HCT116 (cell line): ENCODE measurements around the gene THTPA.

ENCODE experiments used
- ELF1 ChIP-seq: IDR thresholded peaks from 2 replicates; pipeline ENCODE4 v1.6.1; 2012; ENCODE audit warnings: low read depth, borderline replicate concordance
- JUND ChIP-seq: IDR thresholded peaks from 2 replicates; pipeline ENCODE4 v1.6.1; 2012
- POLR2A ChIP-seq: IDR thresholded peaks from 2 replicates; pipeline ENCODE4 v1.7.0; 2011; ENCODE audit warnings: borderline replicate concordance; ENCODE audit not compliant: insufficient read depth, insufficient read length; ENCODE audit errors: extremely low read depth
- POLR2AphosphoS5 ChIP-seq: IDR thresholded peaks from 2 replicates; pipeline ENCODE4 v1.6.1; 2011; ENCODE audit warnings: mild to moderate bottlenecking, low read depth, low read length, moderate library complexity
- RAD21 ChIP-seq: IDR thresholded peaks from 2 replicates; pipeline ENCODE4 v1.6.1; 2012; ENCODE audit warnings: low read depth, mild to moderate bottlenecking
- SRF ChIP-seq: IDR thresholded peaks from 2 replicates; pipeline ENCODE4 v1.6.1; 2012; ENCODE audit warnings: low read depth
- YY1 ChIP-seq: IDR thresholded peaks from 2 replicates; pipeline ENCODE4 v1.6.1; 2011; ENCODE audit warnings: low read length, low read depth, moderate library complexity, mild to moderate bottlenecking; ENCODE audit not compliant: insufficient replicate concordance; ENCODE audit errors: extremely low read depth
- ZNF274 ChIP-seq: fragments of 200-500 bp; sonication (Bioruptor generic); IDR thresholded peaks from 2 replicates; pipeline ENCODE4 v1.6.1; 2014; ENCODE audit warnings: mild to moderate bottlenecking, low read depth, low read length, inconsistent platforms
- TF ChIP-seq, protein P1 (sequence below): IDR thresholded peaks from 2 replicates; pipeline ENCODE4 v1.6.1; 2012
- TF ChIP-seq, protein P2 (sequence below), 3 experiments: fragments of 200-600 bp in 1 of 3; sonication (generic) in 1 of 3; IDR thresholded peaks in 2 of 3; conservative IDR thresholded peaks in 1 of 3; 2 replicates each; pipeline ENCODE4 v1.5.1; 2012 to 2017; ENCODE audit warnings: low read depth in 2 of 3, low read length in 2 of 3, antibody characterized with exemption in 1 of 3, borderline replicate concordance in 1 of 3, control low read depth in 1 of 3, mild to moderate bottlenecking in 1 of 3, mixed read lengths in 1 of 3, mixed run types in 1 of 3, moderate library complexity in 1 of 3; ENCODE audit not compliant: insufficient read depth in 1 of 3
- TF ChIP-seq, protein P3 (sequence below): IDR thresholded peaks from 2 replicates; pipeline ENCODE4 v1.6.1; 2012; ENCODE audit warnings: low read depth
- TF ChIP-seq, protein P4 (sequence below): IDR thresholded peaks from 2 replicates; pipeline ENCODE4 v1.6.1; 2011; ENCODE audit warnings: mild to moderate bottlenecking, low read length, moderate library complexity; ENCODE audit not compliant: insufficient replicate concordance; ENCODE audit errors: extremely low read depth

DNA sequence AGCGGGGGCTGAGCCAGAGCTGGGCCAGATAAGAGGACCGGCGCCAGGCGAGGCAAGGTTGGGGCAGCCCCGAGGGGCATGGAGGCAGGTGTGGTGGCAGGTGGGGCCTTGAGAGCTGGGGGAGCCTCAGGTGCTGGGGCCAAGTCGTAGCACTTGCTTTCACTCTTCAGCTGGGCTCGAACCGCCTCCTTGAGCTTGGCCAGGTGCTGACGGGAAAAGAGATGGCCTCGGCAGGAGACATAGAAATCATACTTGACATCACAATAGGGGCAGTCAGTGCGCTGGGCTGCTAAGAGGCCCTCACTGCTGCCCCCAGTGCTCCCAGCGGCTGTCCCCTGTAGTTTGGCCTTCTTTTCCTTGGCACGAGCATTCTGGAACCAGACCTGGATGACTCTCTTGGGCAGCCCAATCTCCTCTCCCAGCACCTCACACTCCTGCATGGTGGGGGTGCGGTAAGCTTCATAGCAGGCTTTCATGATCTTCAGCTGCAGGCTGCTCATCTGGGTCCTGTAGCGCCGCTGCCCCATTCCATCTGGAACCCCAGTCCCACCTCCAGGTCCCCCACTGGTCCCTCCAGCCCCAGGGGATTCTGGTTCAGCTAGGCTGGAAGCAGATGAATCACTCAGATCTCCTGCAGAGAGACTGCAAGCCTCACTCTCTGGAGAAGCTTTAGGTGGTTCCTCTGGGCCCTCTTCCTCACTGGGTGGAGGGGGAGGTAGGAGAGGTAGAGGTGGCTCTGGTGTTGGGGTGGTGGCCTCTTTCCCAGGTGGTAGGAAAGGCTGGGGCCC, 32.6 kb upstream of the THTPA start:
- TF ChIP-seq, protein P1, sequence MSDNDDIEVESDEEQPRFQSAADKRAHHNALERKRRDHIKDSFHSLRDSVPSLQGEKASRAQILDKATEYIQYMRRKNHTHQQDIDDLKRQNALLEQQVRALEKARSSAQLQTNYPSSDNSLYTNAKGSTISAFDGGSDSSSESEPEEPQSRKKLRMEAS: no peak
- TF ChIP-seq POLR2A (no peak), ELF1 (no peak), SRF (no peak), JUND (no peak), YY1 (no peak), POLR2AphosphoS5 (no peak), ZNF274 (no peak), RAD21 (no peak)
- TF ChIP-seq, protein P2, sequence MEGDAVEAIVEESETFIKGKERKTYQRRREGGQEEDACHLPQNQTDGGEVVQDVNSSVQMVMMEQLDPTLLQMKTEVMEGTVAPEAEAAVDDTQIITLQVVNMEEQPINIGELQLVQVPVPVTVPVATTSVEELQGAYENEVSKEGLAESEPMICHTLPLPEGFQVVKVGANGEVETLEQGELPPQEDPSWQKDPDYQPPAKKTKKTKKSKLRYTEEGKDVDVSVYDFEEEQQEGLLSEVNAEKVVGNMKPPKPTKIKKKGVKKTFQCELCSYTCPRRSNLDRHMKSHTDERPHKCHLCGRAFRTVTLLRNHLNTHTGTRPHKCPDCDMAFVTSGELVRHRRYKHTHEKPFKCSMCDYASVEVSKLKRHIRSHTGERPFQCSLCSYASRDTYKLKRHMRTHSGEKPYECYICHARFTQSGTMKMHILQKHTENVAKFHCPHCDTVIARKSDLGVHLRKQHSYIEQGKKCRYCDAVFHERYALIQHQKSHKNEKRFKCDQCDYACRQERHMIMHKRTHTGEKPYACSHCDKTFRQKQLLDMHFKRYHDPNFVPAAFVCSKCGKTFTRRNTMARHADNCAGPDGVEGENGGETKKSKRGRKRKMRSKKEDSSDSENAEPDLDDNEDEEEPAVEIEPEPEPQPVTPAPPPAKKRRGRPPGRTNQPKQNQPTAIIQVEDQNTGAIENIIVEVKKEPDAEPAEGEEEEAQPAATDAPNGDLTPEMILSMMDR (IDR thresholded peaks at IDR 0.05 in 2 of 3, conservative IDR thresholded peaks at IDR 0.05 in 1 of 3; ENCODE audit: borderline replicate concordance in 1 of 3, insufficient read depth in 1 of 3, low read depth in 2 of 3, low read length in 2 of 3): no peak
- TF ChIP-seq, protein P3, sequence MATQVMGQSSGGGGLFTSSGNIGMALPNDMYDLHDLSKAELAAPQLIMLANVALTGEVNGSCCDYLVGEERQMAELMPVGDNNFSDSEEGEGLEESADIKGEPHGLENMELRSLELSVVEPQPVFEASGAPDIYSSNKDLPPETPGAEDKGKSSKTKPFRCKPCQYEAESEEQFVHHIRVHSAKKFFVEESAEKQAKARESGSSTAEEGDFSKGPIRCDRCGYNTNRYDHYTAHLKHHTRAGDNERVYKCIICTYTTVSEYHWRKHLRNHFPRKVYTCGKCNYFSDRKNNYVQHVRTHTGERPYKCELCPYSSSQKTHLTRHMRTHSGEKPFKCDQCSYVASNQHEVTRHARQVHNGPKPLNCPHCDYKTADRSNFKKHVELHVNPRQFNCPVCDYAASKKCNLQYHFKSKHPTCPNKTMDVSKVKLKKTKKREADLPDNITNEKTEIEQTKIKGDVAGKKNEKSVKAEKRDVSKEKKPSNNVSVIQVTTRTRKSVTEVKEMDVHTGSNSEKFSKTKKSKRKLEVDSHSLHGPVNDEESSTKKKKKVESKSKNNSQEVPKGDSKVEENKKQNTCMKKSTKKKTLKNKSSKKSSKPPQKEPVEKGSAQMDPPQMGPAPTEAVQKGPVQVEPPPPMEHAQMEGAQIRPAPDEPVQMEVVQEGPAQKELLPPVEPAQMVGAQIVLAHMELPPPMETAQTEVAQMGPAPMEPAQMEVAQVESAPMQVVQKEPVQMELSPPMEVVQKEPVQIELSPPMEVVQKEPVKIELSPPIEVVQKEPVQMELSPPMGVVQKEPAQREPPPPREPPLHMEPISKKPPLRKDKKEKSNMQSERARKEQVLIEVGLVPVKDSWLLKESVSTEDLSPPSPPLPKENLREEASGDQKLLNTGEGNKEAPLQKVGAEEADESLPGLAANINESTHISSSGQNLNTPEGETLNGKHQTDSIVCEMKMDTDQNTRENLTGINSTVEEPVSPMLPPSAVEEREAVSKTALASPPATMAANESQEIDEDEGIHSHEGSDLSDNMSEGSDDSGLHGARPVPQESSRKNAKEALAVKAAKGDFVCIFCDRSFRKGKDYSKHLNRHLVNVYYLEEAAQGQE: no peak
- TF ChIP-seq, protein P4, sequence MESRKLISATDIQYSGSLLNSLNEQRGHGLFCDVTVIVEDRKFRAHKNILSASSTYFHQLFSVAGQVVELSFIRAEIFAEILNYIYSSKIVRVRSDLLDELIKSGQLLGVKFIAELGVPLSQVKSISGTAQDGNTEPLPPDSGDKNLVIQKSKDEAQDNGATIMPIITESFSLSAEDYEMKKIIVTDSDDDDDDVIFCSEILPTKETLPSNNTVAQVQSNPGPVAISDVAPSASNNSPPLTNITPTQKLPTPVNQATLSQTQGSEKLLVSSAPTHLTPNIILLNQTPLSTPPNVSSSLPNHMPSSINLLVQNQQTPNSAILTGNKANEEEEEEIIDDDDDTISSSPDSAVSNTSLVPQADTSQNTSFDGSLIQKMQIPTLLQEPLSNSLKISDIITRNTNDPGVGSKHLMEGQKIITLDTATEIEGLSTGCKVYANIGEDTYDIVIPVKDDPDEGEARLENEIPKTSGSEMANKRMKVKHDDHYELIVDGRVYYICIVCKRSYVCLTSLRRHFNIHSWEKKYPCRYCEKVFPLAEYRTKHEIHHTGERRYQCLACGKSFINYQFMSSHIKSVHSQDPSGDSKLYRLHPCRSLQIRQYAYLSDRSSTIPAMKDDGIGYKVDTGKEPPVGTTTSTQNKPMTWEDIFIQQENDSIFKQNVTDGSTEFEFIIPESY: no peak
